HT1080 (cell line): ENCODE measurements around the gene LDLRAD3. TPM values are rescaled to one million over a fixed set of nuclear protein-coding genes. Genes with fewer than 3 reads are reported as not detected.
"Not testable (repeated sequence)": the region's sequence is repeated elsewhere in the genome, so short reads cannot be mapped to it uniquely, and the experiment has no call there.

ENCODE experiments used
- DNase-seq: peaks from one replicate; pipeline ENCODE4 v3.0.0-alpha.2; 2015; ENCODE audit warnings: low read depth
- total RNA-seq: library from RNA; depleted of rRNA; stranded (reverse); fragments of >200 nt; shearing (Covaris generic); gene quantifications from 2 replicates; pipeline ENCODE4 v1.2.3, GENCODE V29; 2014

Gene LDLRAD3
- total RNA-seq, 1 experiment from 2014 or later = 14.5 TPM

GRCh38 chr11:35990816-35991215 lies 47.0 kb downstream of the LDLRAD3 start:
- DNase-seq = no peak

GRCh38 chr11:35992548-35992947 lies 48.7 kb downstream of the LDLRAD3 start:
- DNase-seq = no peak

GRCh38 chr11:35994421-35994820 lies 50.6 kb downstream of the LDLRAD3 start:
- no peak for DNase-seq

GRCh38 chr11:35995681-35996271 lies 51.9 kb downstream of the LDLRAD3 start:
- no peak for DNase-seq

- no peak for DNase-seq
These were observed 54.1 kb downstream of the LDLRAD3 start for GRCh38 chr11:35997902-35998520.

GRCh38 chr11:35998634-35999033 lies 54.8 kb downstream of the LDLRAD3 start:
- no peak for DNase-seq

GRCh38 chr11:36000616-36001190 lies 56.8 kb downstream of the LDLRAD3 start:
- no peak for DNase-seq

GRCh38 chr11:36002196-36002595 lies 58.3 kb downstream of the LDLRAD3 start:
- DNase-seq = no peak

GRCh38 chr11:36002796-36003195 lies 58.9 kb downstream of the LDLRAD3 start:
- DNase-seq = no peak

GRCh38 chr11:36006556-36006955 lies 62.7 kb downstream of the LDLRAD3 start:
- DNase-seq = no peak

GRCh38 chr11:36007127-36007655 lies 63.3 kb downstream of the LDLRAD3 start:
- DNase-seq = no peak

- peak; percentile 11 for DNase-seq
These were observed 64.7 kb downstream of the LDLRAD3 start for GRCh38 chr11:36008584-36008983.

- DNase-seq = peak; percentile 85
These were observed 65.6 kb downstream of the LDLRAD3 start for GRCh38 chr11:36009473-36009872.

- DNase-seq = no peak
These were observed 66.3 kb downstream of the LDLRAD3 start for GRCh38 chr11:36010010-36010740.

- DNase-seq = no peak
These were observed 67.7 kb downstream of the LDLRAD3 start for GRCh38 chr11:36011574-36011973.

- peak; percentile 66 for DNase-seq
These were observed 68.6 kb downstream of the LDLRAD3 start for GRCh38 chr11:36012455-36012854.

GRCh38 chr11:36012979-36013378 lies 69.1 kb downstream of the LDLRAD3 start:
- no peak for DNase-seq

GRCh38 chr11:36013446-36013845 lies 69.6 kb downstream of the LDLRAD3 start:
- not testable (repeated sequence) for DNase-seq

GRCh38 chr11:36013950-36014897 lies 70.4 kb downstream of the LDLRAD3 start:
- no peak for DNase-seq

GRCh38 chr11:36014898-36015665 lies 71.2 kb downstream of the LDLRAD3 start:
- DNase-seq = no peak
